ENCODE measurements around the gene CDK10. TPM values are rescaled to one million over a fixed set of nuclear protein-coding genes. Genes with fewer than 3 reads are reported as not detected.
A peak's percentile ranks its signal among the peaks of the same experiment; 100 is the strongest.

The CDK10 gene
- total and polyA plus RNA-seq, 9 of the 15 experiments (the other 6 are each of a cell fraction or from before 2014, with no cell fraction given): 2.0 to 85.1 (median 40.1) TPM

DNA sequence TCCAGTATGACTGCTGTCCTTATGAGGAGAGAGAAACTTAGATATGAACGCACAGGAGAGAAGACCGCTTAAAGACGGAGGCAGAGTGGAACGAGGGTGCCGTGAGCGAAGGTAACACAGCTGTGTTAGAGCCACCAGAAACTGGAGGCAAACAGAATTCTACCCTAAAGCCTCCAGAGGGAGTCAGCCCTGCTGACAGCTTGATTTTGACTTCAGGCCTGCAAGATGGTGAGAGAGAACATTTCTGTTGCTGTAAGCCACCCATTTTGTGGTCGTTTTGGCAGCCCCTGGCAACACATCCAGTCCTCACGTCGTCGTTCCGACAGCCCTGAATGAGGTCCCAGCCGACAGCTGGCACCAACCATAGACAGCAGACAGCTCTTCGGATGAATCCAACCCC is 17.8 kb downstream of the CDK10 start:
- no peaks in the 10 kb centered on the region for H3K9me1 ChIP-seq (ENCODE audit: control insufficient read depth, insufficient read depth, low read length)
- H2AFZ ChIP-seq (ENCODE audit: low read depth, low read length): no peak overlapping the region
- BruUV-seq (replicated peaks): no TSS peak
- ChIA-PET CTCF (ENCODE audit: low intra/inter-chr PET ratio) (no interaction called here), POLR2A (interaction anchor here (0.6 to 2.2 kb wide), 4 partner anchors 11 to 297 kb away, joined by 3 to 8 read pairs (median 4); partner anchors contain the start of gene TCF25)
- peak overlapping the region in 1 of 2 experiments; percentile 40; a peak in 1 of 4 replicates for H3K9ac ChIP-seq (ENCODE audit: insufficient read depth in 1 of 2, low read depth in 2 of 2, low read length in 2 of 2)
- TF ChIP-seq HLTF (IDR thresholded peaks at IDR 0.05) (no peak), ZNF551 (CRISPR knock-in tag; IDR thresholded peaks at IDR 0.05) (no peak)
- in situ Hi-C loops (cut with MboI) (loop anchor here (5.0 kb wide), 1 partner anchor 158 kb away; no protein-coding TSS in a partner anchor), intact Hi-C loops (cut with micrococcal nuclease) (loop anchor here (5.0 kb wide), 1 partner anchor 208 kb away; no protein-coding TSS in a partner anchor)
- H3K4me3 ChIP-seq: no peak overlapping the region
- FAIRE-seq: no peak
- H3K79me2 ChIP-seq (ENCODE audit: control insufficient read depth, insufficient read depth, low read length): peaks cover 9% of the 10 kb centered on the region
- H4K20me1 ChIP-seq (replicated peaks; ENCODE audit: control insufficient read depth, insufficient read depth, low read length): peaks cover 4% of the 10 kb centered on the region; the same call in 1 of the 2 replicates
- no peak for ATAC-seq
- H3K4me2 ChIP-seq (ENCODE audit: insufficient read depth, low read length): no peak overlapping the region
- no peak overlapping the region for H3K27ac ChIP-seq (ENCODE audit: extremely low read depth, low read depth, low read length)
- no peak for DNase-seq (ENCODE audit: extremely low read depth in 1 of 4, low spot score in 3 of 4)
- 0 out of 3 replicates have a peak, but pooled peaks cover under 1% of the 10 kb centered on the region for H3K36me3 ChIP-seq (ENCODE audit: control insufficient read depth, insufficient read depth, low read length)
- no peaks in the 10 kb centered on the region for H3K27me3 ChIP-seq (ENCODE audit: control insufficient read depth in 2 of 2, insufficient read depth in 2 of 2, low read length in 2 of 2)
- H3K9me3 ChIP-seq (replicated peaks; ENCODE audit: control insufficient read depth, insufficient read depth, low read depth, low read length): no peaks in the 10 kb centered on the region
- H3K4me1 ChIP-seq (replicated peaks in 1 of 2; ENCODE audit: control insufficient read depth in 2 of 2, insufficient read depth in 2 of 2, low read length in 2 of 2): peaks cover 16 to 74% of the 10 kb centered on the region in 2 experiments
- 69% methylated on average over 13 of the region's 13 CpGs for WGBS (ENCODE audit: insufficient coverage, low coverage, missing lambda C conversion rate)

DNA sequence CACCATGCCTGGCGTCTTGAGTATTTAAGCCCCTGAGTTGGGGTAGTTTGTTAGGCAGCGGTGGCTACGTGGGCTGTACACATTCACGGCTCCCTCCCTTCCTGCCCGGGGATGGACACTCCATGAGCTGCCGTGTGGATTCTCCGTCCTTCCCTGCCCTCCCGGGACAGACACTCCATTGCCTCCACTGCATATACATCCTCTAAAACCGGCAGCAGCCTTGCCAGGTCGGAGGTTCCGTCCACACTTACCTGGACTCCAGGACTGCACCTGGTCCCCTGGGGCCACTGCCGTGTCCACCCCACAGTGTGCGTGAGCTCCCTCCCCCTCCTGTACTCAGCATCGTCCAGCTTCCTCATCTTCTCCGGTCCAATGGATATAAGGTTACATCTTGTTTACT is 18.5 kb downstream of the CDK10 start:
- no peaks in the 10 kb centered on the region for H3K9me3 ChIP-seq (replicated peaks; ENCODE audit: control insufficient read depth, insufficient read depth, low read depth, low read length)
- TF ChIP-seq NRF1 (conservative IDR thresholded peaks at IDR 0.05 in 1 of 2, IDR thresholded peaks at IDR 0.05 in 1 of 2): no peak
- peaks cover 4% of the 10 kb centered on the region; the same call in 1 of the 2 replicates for H4K20me1 ChIP-seq (replicated peaks; ENCODE audit: control insufficient read depth, insufficient read depth, low read length)
- no peaks in the 10 kb centered on the region for H3K36me3 ChIP-seq (ENCODE audit: control insufficient read depth, insufficient read depth, low read length)
- H3K79me2 ChIP-seq (ENCODE audit: control insufficient read depth, insufficient read depth, low read length): peaks cover 9% of the 10 kb centered on the region
- DNase-seq (ENCODE audit: extremely low read depth in 1 of 4, low spot score in 3 of 4) (no peak), FAIRE-seq (no peak), ATAC-seq (no peak)
- H3K27me3 ChIP-seq (ENCODE audit: control insufficient read depth in 2 of 2, insufficient read depth in 2 of 2, low read length in 2 of 2): no peaks in the 10 kb centered on the region
- H3K4me1 ChIP-seq (replicated peaks in 1 of 2; ENCODE audit: control insufficient read depth in 2 of 2, insufficient read depth in 2 of 2, low read length in 2 of 2): peaks cover 17 to 74% of the 10 kb centered on the region in 2 experiments
- in situ Hi-C loops (cut with MboI): no loop called here
- H2AFZ ChIP-seq (ENCODE audit: low read depth, low read length): no peak overlapping the region
- no peak overlapping the region for H3K4me2 ChIP-seq (ENCODE audit: insufficient read depth, low read length)
- ChIA-PET CTCF (ENCODE audit: low intra/inter-chr PET ratio) (interaction anchor here (1.3 kb wide), 1 partner anchor 88 kb away, joined by 9 read pairs; no protein-coding TSS in a partner anchor), POLR2A (interaction anchor here (0.7 to 4.5 kb wide), 5 partner anchors 13 to 208 kb away, joined by 3 to 45 read pairs (median 5); partner anchors contain the start of genes TCF25 and VPS9D1)
- 62% methylated on average over 15 of the region's 15 CpGs for WGBS (ENCODE audit: insufficient coverage, low coverage, missing lambda C conversion rate)
- H3K9ac ChIP-seq (ENCODE audit: insufficient read depth in 1 of 2, low read depth in 2 of 2, low read length in 2 of 2): no peak overlapping the region
- H3K27ac ChIP-seq (ENCODE audit: extremely low read depth, low read depth, low read length): no peak overlapping the region
- intact Hi-C loops (cut with micrococcal nuclease): loop anchor here (5.0 kb wide), 1 partner anchor 47 kb away; no protein-coding TSS in a partner anchor
- H3K4me3 ChIP-seq: no peak overlapping the region
- H3K9me1 ChIP-seq (ENCODE audit: control insufficient read depth, insufficient read depth, low read length): no peaks in the 10 kb centered on the region
- no TSS peak for BruUV-seq (replicated peaks)
